Transverse colon (tissue), 4 donors: ENCODE results near the gene FIS1.

ENCODE experiments used
- CTCF ChIP-seq, 5 experiments: fragments of 200-600 bp in 3 of 5; fragments of 450-650 bp in 2 of 5; sonication (generic) in 3 of 5; IDR thresholded peaks; 1 replicate in 2 of 5; 2 replicates in 3 of 5; pipeline ENCODE4 v1.5.1; 2016 to 2017; ENCODE audit warnings: antibody characterized with exemption in 5 of 5, inconsistent platforms in 3 of 5, mild to moderate bottlenecking in 2 of 5, moderate library complexity in 1 of 5
- POLR2A ChIP-seq: fragments of 450-650 bp; IDR thresholded peaks from one replicate; pipeline ENCODE4 v1.6.1; 2016; ENCODE audit warnings: antibody characterized with exemption, mild to moderate bottlenecking, moderate library complexity
- POLR2AphosphoS5 ChIP-seq, 3 donors: sonication (generic); formaldehyde crosslinking; IDR thresholded peaks; one replicate each; pipeline ENCODE4 v1.6.1; 2016; ENCODE audit warnings: antibody characterized with exemption in 3 of 3

- no peak for TF ChIP-seq CTCF (IDR thresholded peaks at IDR 0.05)
- no peak for TF ChIP-seq POLR2A
- no peak for TF ChIP-seq POLR2AphosphoS5 (IDR thresholded peaks at IDR 0.05)
These were observed 3.9 kb downstream of the FIS1 start for GRCh38 chr7:101241015-101241363.
